HG02943 (cell line): Measurements from ENCODE around the gene CACUL1.

Experiments
- ATAC-seq: cut with Tn5 transposase; IDR thresholded peaks from one replicate; pipeline ENCODE4 v1.9.1; 2021; ENCODE audit warnings: mild to moderate bottlenecking, low read depth, moderate library complexity; ENCODE audit not compliant: unreplicated experiment

The CACUL1 gene

GRCh38 chr10:118737603-118738302, 17.0 kb downstream of the CACUL1 start:
- ATAC-seq = no peak

GRCh38 chr10:118735294-118735693, 19.5 kb downstream of the CACUL1 start:
- no peak for ATAC-seq

- no peak for ATAC-seq
Observed at GRCh38 chr10:118734475-118734874, 20.3 kb downstream of the CACUL1 start.

- ATAC-seq = no peak
Observed at GRCh38 chr10:118732245-118733165, 22.3 kb downstream of the CACUL1 start.

- ATAC-seq = no peak
Observed at GRCh38 chr10:118730756-118731456, 23.9 kb downstream of the CACUL1 start.

GRCh38 chr10:118729641-118730258, 25.0 kb downstream of the CACUL1 start:
- ATAC-seq = peak; percentile 92

- no peak for ATAC-seq
Observed at GRCh38 chr10:118729200-118729599, 25.6 kb downstream of the CACUL1 start.

GRCh38 chr10:118725886-118726500, 28.8 kb downstream of the CACUL1 start:
- ATAC-seq = no peak

GRCh38 chr10:118723466-118723865, 31.3 kb downstream of the CACUL1 start:
- ATAC-seq = no peak

GRCh38 chr10:118721539-118721876, 33.3 kb downstream of the CACUL1 start:
- ATAC-seq = no peak

- ATAC-seq = no peak
Observed at GRCh38 chr10:118720685-118721538, 33.9 kb downstream of the CACUL1 start.

- ATAC-seq = no peak
Observed at GRCh38 chr10:118714366-118714765, 40.4 kb downstream of the CACUL1 start.

- ATAC-seq = no peak
Observed at GRCh38 chr10:118712930-118713634, 41.7 kb downstream of the CACUL1 start.

- ATAC-seq = no peak
Observed at GRCh38 chr10:118712080-118712479, 42.7 kb downstream of the CACUL1 start.

GRCh38 chr10:118710487-118710886, 44.3 kb downstream of the CACUL1 start:
- no peak for ATAC-seq

- no peak for ATAC-seq
Observed at GRCh38 chr10:118708571-118708970, 46.2 kb downstream of the CACUL1 start.

GRCh38 chr10:118704711-118705110, 50.1 kb downstream of the CACUL1 start:
- ATAC-seq = no peak

- ATAC-seq = no peak
Observed at GRCh38 chr10:118701529-118702323, 53.0 kb downstream of the CACUL1 start.
